Hematopoietic multipotent progenitor cell treated with erythropoietin and hydrocortisone succinate and interleukin-3 and kit ligand, for 8 days (in vitro differentiated cells): ENCODE results near the gene GALNT10.

Experiments
- DNase-seq: peaks from one replicate; pipeline ENCODE4 v3.0.0-alpha.2; 2015

Gene GALNT10

GRCh38 chr5:154455585-154455984, 265.1 kb downstream of the GALNT10 start:
- DNase-seq = no peak

- DNase-seq = no peak
Observed at GRCh38 chr5:154456540-154456939, 266.0 kb downstream of the GALNT10 start.

- no peak for DNase-seq
Observed at GRCh38 chr5:154459015-154459414, 268.5 kb downstream of the GALNT10 start.

- no peak for DNase-seq
Observed at GRCh38 chr5:154460172-154460571, 269.6 kb downstream of the GALNT10 start.

GRCh38 chr5:154461531-154461930, 271.0 kb downstream of the GALNT10 start:
- no peak for DNase-seq

DNA sequence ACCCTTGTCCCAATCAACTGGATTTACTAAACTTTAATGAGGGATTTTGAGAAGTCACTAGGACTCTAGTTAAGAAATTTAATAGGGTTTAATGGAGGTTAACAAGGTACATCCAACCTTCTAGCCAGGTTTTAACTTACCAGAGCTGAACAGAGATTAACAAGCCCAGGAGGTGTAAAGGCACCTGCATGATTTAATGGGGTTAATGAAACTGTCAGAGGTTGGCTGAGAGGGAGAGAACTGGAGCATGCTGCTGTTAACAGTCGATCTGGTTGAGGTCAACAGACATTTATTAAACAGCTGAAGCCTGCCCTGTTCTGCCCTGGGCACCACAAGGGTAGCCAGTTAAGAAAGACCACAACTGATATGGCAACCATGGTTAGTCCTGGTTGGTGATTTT, 273.9 kb downstream of the GALNT10 start:
- DNase-seq = no peak

GRCh38 chr5:154465169-154465568, 274.6 kb downstream of the GALNT10 start:
- no peak for DNase-seq

GRCh38 chr5:154466147-154466546, 275.6 kb downstream of the GALNT10 start:
- DNase-seq = no peak

DNA sequence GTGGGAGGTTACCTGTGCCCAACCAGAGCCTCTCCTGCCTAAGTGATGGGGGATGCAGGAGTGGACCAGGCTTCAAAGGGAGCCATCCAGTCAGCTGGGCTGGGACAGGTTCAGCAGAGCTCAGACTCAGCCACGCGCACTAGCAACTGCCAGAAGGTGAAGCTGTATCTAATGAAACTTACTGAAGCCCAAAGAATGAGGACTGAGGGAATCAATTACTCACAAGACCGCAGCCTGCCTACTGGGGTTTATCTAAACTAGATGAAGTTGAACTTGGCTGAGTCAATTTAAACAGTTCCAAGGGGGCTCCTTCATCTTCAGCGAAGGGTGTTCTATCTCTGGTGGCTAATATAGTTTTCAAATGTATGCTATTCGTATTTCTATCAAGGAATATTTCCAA, 276.1 kb downstream of the GALNT10 start:
- no peak for DNase-seq

DNA sequence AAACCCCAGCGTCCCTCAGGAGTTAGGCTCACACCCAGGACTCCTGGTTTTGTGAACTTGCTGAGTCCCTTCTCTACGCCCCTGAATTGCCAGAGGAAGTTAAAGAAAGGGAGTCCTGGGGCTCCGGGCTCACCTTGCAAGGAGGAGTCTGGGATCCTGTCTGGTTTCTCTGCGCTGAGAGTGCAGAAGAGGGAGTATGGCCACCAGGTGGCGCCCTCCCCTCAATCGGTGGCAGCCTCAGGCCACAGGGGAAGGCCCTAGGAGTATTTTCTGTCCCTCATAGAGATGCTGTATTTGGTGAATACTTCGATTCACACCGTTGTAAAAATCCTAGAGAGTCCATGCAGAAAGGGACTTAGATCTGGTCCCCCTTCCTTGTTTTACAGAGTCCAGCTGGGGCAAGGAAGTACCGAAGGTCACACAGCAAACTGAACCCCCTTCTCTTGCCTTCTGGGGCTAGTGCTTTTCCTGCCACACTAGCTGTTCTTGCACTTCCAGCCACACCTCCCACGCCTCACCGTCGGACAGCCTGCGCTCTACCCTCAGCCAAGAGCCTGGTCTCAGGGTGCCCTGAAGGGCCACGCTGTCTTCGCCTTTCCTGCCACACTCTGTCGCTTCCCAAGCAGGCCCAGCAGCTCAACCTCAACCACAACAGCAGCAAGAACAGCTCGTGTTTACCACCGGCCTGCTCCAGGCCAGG, 277.3 kb downstream of the GALNT10 start:
- DNase-seq = peak; percentile 68

GRCh38 chr5:154470137-154470536, 279.6 kb downstream of the GALNT10 start:
- no peak for DNase-seq
